ENCODE results near the gene SNORC. TPM values are rescaled to one million over a fixed set of nuclear protein-coding genes. Genes with fewer than 3 reads are reported as not detected.

SNORC gene
- total and polyA plus RNA-seq, 10 of the 15 experiments (the other 5 are each of a cell fraction or from before 2014, with no cell fraction given) = 0.04 to 0.74 (median 0.45) TPM; not detected in 4

DNA sequence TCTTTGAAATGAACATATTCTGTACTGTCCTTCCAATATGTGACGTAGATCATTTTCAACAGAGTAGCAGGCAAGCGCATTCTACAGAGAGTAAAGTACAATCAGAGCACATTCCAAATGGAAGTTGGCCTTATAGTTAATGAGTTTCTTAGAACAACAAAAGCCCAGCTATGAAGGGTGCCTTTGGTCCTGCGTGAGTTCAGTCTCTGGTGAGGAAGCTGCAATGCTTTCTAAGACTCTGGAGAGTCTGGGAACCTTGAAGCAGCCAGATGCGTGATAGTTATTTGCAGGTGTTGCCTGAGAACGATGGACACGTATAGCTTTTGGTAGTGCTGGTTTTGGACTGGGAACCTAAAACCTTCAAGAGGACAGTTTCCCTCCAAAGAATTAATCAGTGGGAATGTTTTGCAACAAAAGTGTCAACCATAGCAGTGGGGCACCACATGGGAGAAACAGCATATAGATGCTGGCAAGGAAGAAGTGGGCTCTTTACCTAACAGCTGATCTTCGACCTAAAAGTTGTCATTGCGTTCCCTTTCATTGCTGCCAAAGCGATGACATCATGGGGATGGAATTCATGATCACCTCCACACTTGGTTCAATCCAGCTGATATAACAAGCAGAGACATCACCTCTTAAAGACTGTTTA is 9.3 kb upstream of the SNORC start:
- DNase-seq (ENCODE audit: low read depth, low spot score) = no peak
- ChIA-PET CTCF (interaction anchor here (0.6 to 2.9 kb wide), 4 partner anchors 146 to 391 kb away, joined by 3 to 7 read pairs (median 4); partner anchors contain the start of gene ATG16L1), SMC1A (ENCODE audit: uncharacterized antibody, unreplicated experiment) (interaction anchor here (0.7 to 2.0 kb wide), 3 partner anchors 27 to 193 kb away, joined by 3 to 4 read pairs (median 4); no protein-coding TSS in a partner anchor), RAD21 (ENCODE audit: unreplicated experiment) (no interaction called here), POLR2A (no interaction called here)
- Histone ChIP-seq H3K9ac (ENCODE audit: control insufficient read depth, insufficient read depth, low read length) (no peak overlapping the region), H2AFZ (ENCODE audit: control insufficient read depth, low read depth, low read length) (no peak overlapping the region), H3K4me2 (ENCODE audit: control insufficient read depth, insufficient read depth) (no peak overlapping the region), H3K27ac (ENCODE audit: control insufficient read depth, insufficient read depth) (no peak overlapping the region), H3K79me2 (ENCODE audit: control insufficient read depth, insufficient read depth, low read length) (no peaks in the 10 kb centered on the region), H4K20me1 (ENCODE audit: control insufficient read depth, insufficient read depth) (no peaks in the 10 kb centered on the region), H3K4me1 (ENCODE audit: control insufficient read depth, insufficient read depth, low read length) (no peaks in the 10 kb centered on the region), H3K9me3 (replicated peaks; ENCODE audit: control insufficient read depth, insufficient read depth, low read length) (no peaks in the 10 kb centered on the region), H3K4me3 (no peak overlapping the region), H3K36me3 (ENCODE audit: control insufficient read depth in 2 of 2, insufficient read depth in 2 of 2, low read length in 1 of 2) (peaks cover 6 to 17% of the 10 kb centered on the region in 2 experiments; a peak in 3 of 4 replicates), H3K27me3 (replicated peaks in 1 of 2; ENCODE audit: control insufficient read depth in 2 of 2, insufficient read depth in 2 of 2, low read length in 1 of 2) (no peaks in the 10 kb centered on the region)
- in situ Hi-C loops (cut with MboI) = no loop called here
- ATAC-seq = no peak
- TF ChIP-seq TAF1 (IDR thresholded peaks at IDR 0.05; ENCODE audit: borderline replicate concordance, low read depth, low read length) (no peak), KAT2A (conservative IDR thresholded peaks at IDR 0.05; ENCODE audit: control insufficient read depth, low read depth, low read length) (no peak), BACH1 (IDR thresholded peaks at IDR 0.05; ENCODE audit: borderline replicate concordance) (no peak), IRF3 (IDR thresholded peaks at IDR 0.05) (no peak), HDAC6 (IDR thresholded peaks at IDR 0.05; ENCODE audit: unreplicated experiment) (no peak), SMAD1 (IDR thresholded peaks at IDR 0.05; ENCODE audit: low read depth, partially characterized antibody) (no peak), HSF1 (IDR thresholded peaks at IDR 0.05; ENCODE audit: low read depth, low read length) (no peak), CHD1 (IDR thresholded peaks at IDR 0.05; ENCODE audit: low read depth, low read length) (no peak)
- TF ChIP-seq, protein P1, sequence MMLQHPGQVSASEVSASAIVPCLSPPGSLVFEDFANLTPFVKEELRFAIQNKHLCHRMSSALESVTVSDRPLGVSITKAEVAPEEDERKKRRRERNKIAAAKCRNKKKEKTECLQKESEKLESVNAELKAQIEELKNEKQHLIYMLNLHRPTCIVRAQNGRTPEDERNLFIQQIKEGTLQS (IDR thresholded peaks at IDR 0.05; ENCODE audit: borderline replicate concordance, extremely low read depth, low read depth, low read length) = no peak
- BruUV-seq (replicated peaks) = no TSS peak
- intact Hi-C loops (cut with micrococcal nuclease; ENCODE audit: unreplicated experiment) = no loop called here
- WGBS (ENCODE audit: insufficient coverage, insufficient replicate concordance, low lambda C conversion rate, missing lambda C conversion rate) = 97% methylated on average over 9 of the region's 9 CpGs
- no peak for FAIRE-seq

Data from GM12878 (cell line).